Gastrocnemius medialis (tissue), 4 donors: ENCODE results near the gene LGALS1. TPM values are rescaled to one million over a fixed set of nuclear protein-coding genes. Genes with fewer than 3 reads are reported as not detected.
A peak's percentile ranks its signal among the peaks of the same experiment; 100 is the strongest.

Experiments used
- ATAC-seq, 2 donors: fragments of 150-250 bp; one replicate each; pipeline ENCODE4 v1.9.1; 2016
- DNase-seq, 2 donors: peaks; one replicate each; pipeline ENCODE4 v3.0.0-alpha.2; 2019
- H3K27ac ChIP-seq, 4 donors: fragments of 200-600 bp; sonication (generic); 1 replicate in 1 of 4; 2 replicates in 3 of 4; pipeline ENCODE4 v1.5.1; 2016 to 2018; ENCODE audit warnings: mild to moderate bottlenecking in 2 of 4, moderate library complexity in 1 of 4
- H3K27me3 ChIP-seq, 3 donors: fragments of 200-600 bp; sonication (generic) in 2 of 3; 1 replicate in 1 of 3; 2 replicates in 2 of 3; pipeline versions ENCODE4 v1.5.1 to v1.6.0; 2016 to 2019; ENCODE audit warnings: mild to moderate bottlenecking in 1 of 3, moderate library complexity in 1 of 3
- H3K36me3 ChIP-seq, 2 donors: fragments of 200-600 bp; sonication (generic) in 1 of 2; one replicate each; pipeline ENCODE4 v1.5.1; 2017 to 2018
- H3K4me1 ChIP-seq, 2 donors: fragments of 200-600 bp; sonication (generic) in 1 of 2; one replicate each; pipeline ENCODE4 v1.5.1; 2016 to 2017; ENCODE audit warnings: mild to moderate bottlenecking in 2 of 2
- H3K4me3 ChIP-seq, 4 donors: fragments of 200-600 bp; sonication (generic) in 3 of 4; 1 replicate in 1 of 4; 2 replicates in 3 of 4; pipeline ENCODE4 v1.5.1; 2016 to 2019; ENCODE audit warnings: mild to moderate bottlenecking in 2 of 4
- H3K9me3 ChIP-seq, 3 donors: fragments of 200-600 bp; sonication (generic) in 2 of 3; 1 replicate in 1 of 3; 2 replicates in 2 of 3; pipeline ENCODE4 v1.5.1; 2016 to 2019
- CTCF ChIP-seq, 5 experiments: fragments of 450-650 bp in 3 of 5; fragments of 200-600 bp in 2 of 5; sonication (generic) in 2 of 5; IDR thresholded peaks in 4 of 5; conservative IDR thresholded peaks in 1 of 5; 1 replicate in 4 of 5; 2 replicates in 1 of 5; pipeline ENCODE4 v1.5.1; 2016 to 2019; ENCODE audit warnings: antibody characterized with exemption in 5 of 5, mild to moderate bottlenecking in 3 of 5, moderate library complexity in 3 of 5
- POLR2A ChIP-seq, 2 donors: fragments of 450-650 bp; IDR thresholded peaks; one replicate each; pipeline ENCODE4 v1.6.1; 2017; ENCODE audit warnings: antibody characterized with exemption in 2 of 2, mild to moderate bottlenecking in 2 of 2, moderate library complexity in 2 of 2
- in situ Hi-C, 4 donors: fragments of 200-750 bp; cut with MboI; loops; one replicate each; pipeline versions ENCODE4 v1.15.0 to v1.8.0; 2017; ENCODE audit warnings: low sequenced_read_pairs in 4 of 4
- intact Hi-C: fragments of 100-400 bp; cut with DNase I; formaldehyde crosslinking; loops from one replicate; pipeline ENCODE4 v1.15.1; 2023; ENCODE audit warnings: low total_unique reads
- total RNA-seq, 4 donors: library from RNA; depleted of rRNA; stranded (reverse); fragments of >200 nt; gene quantifications; one replicate each; pipeline versions ENCODE4 v1.1.0 to v1.2.3, GENCODE V29; 2016

The LGALS1 gene
- total RNA-seq, 4 donors from 2014 or later = 561 to 1,888 (median 1,101) TPM

- peaks cover 23 to 26% of the 10 kb centered on the region in 2 donors for H3K4me1 ChIP-seq
- peak overlapping the region; percentile 56 to 82 (median 74) for H3K27ac ChIP-seq
- H3K4me3 ChIP-seq = peak overlapping the region; percentile 15 to 48 (median 32)
- TF ChIP-seq POLR2A (IDR thresholded peaks at IDR 0.05) (no peak), CTCF (IDR thresholded peaks at IDR 0.05 in 4 of 5, conservative IDR thresholded peaks at IDR 0.05 in 1 of 5) (peak in 1 of 5 experiments; percentile 29)
- H3K36me3 ChIP-seq = peaks cover 0 to 32% of the 10 kb centered on the region in 2 donors
- intact Hi-C loops = no loop called here
- in situ Hi-C loops = loop anchor here in 1 of 4 donors (25.0 kb wide), 1 partner anchor 153 kb away; no protein-coding TSS in a partner anchor
- DNase-seq = peak; percentile 52 to 78
- peaks cover 0 to under 1% (median 0%) of the 10 kb centered on the region in 3 donors for H3K27me3 ChIP-seq
- ATAC-seq = peak; percentile 56 to 62
- H3K9me3 ChIP-seq = no peaks in the 10 kb centered on the region
These were observed 41.6 kb upstream of the LGALS1 start for GRCh38 chr22:37633625-37634416.

- Histone ChIP-seq H3K9me3 (no peaks in the 10 kb centered on the region), H3K27me3 (peaks cover 0 to 7% (median 4%) of the 10 kb centered on the region in 3 donors), H3K36me3 (peaks cover 0 to 25% of the 10 kb centered on the region in 2 donors), H3K27ac (peak overlapping the region; percentile 56 to 82 (median 74)), H3K4me3 (peak overlapping the region; percentile 15 to 48 (median 32)), H3K4me1 (peaks cover 23 to 26% of the 10 kb centered on the region in 2 donors)
- in situ Hi-C loops (loop anchor here in 1 of 4 donors (25.0 kb wide), 1 partner anchor 153 kb away; no protein-coding TSS in a partner anchor), intact Hi-C loops (no loop called here)
- DNase-seq = no peak
- no peak for TF ChIP-seq POLR2A (IDR thresholded peaks at IDR 0.05)
- TF ChIP-seq CTCF (IDR thresholded peaks at IDR 0.05 in 4 of 5, conservative IDR thresholded peaks at IDR 0.05 in 1 of 5) = no peak
- no peak for ATAC-seq
These were observed 41.0 kb upstream of the LGALS1 start for GRCh38 chr22:37634417-37634924.

GRCh38 chr22:37635157-37635556, 40.3 kb upstream of the LGALS1 start:
- intact Hi-C loops = no loop called here
- ATAC-seq (no peak), DNase-seq (no peak)
- H3K4me3 ChIP-seq = no peak overlapping the region
- peaks cover 26 to 27% of the 10 kb centered on the region in 2 donors for H3K4me1 ChIP-seq
- H3K27me3 ChIP-seq = peaks cover 6 to 11% (median 7%) of the 10 kb centered on the region in 3 donors
- H3K27ac ChIP-seq = peak overlapping the region in 1 of 4 donors; percentile 82
- TF ChIP-seq CTCF (IDR thresholded peaks at IDR 0.05 in 4 of 5, conservative IDR thresholded peaks at IDR 0.05 in 1 of 5) (no peak), POLR2A (IDR thresholded peaks at IDR 0.05) (no peak)
- no peaks in the 10 kb centered on the region for H3K9me3 ChIP-seq
- in situ Hi-C loops = loop anchor here in 1 of 4 donors (25.0 kb wide), 1 partner anchor 152 kb away; no protein-coding TSS in a partner anchor
- H3K36me3 ChIP-seq = peaks cover 0 to 18% of the 10 kb centered on the region in 2 donors

GRCh38 chr22:37636186-37636948, 39.1 kb upstream of the LGALS1 start:
- no peaks in the 10 kb centered on the region for H3K9me3 ChIP-seq
- peaks cover 0 to 9% of the 10 kb centered on the region in 2 donors for H3K36me3 ChIP-seq
- H3K4me3 ChIP-seq = no peak overlapping the region
- peaks cover 26 to 29% of the 10 kb centered on the region in 2 donors for H3K4me1 ChIP-seq
- no peak overlapping the region for H3K27ac ChIP-seq
- ATAC-seq (no peak), DNase-seq (no peak)
- intact Hi-C loops (no loop called here), in situ Hi-C loops (loop anchor here in 1 of 4 donors (25.0 kb wide), 1 partner anchor 151 kb away; no protein-coding TSS in a partner anchor)
- no peak for TF ChIP-seq CTCF (IDR thresholded peaks at IDR 0.05 in 4 of 5, conservative IDR thresholded peaks at IDR 0.05 in 1 of 5)
- no peak for TF ChIP-seq POLR2A (IDR thresholded peaks at IDR 0.05)
- H3K27me3 ChIP-seq = peaks cover 7 to 14% (median 12%) of the 10 kb centered on the region in 3 donors
